Measurements from ENCODE around the gene VLDLR. TPM values are rescaled to one million over a fixed set of nuclear protein-coding genes. Genes with fewer than 3 reads are reported as not detected.

VLDLR gene
- total and polyA plus RNA-seq, 12 donors, result 17.9 to 153 (median 137) TPM

DNA sequence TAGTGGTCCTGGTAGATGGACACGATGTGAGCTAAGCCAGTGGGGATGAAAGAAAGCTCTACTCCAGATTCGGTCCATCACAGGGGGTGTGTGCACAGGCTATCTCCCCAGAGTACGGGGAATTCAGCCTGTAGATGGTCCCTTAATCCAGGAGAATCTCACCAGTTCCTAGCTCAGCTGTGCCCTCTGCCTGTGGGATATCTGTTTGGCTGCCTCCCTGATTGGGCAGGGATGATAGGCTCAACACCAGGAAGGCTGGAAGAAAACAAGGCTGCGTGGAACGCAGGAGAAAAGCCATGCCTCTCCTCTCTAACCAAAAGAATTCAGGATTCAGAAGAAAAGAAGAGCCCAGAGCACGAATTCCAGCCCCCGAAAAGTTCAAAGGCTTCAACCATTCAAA is 40.9 kb downstream of the VLDLR start:
- no peaks in the 10 kb centered on the region for H3K36me3 ChIP-seq
- peaks cover 6 to 43% (median 35%) of the 10 kb centered on the region in 9 donors for H3K4me1 ChIP-seq
- H3K4me3 ChIP-seq, result no peak overlapping the region
- TF ChIP-seq, protein P1, sequence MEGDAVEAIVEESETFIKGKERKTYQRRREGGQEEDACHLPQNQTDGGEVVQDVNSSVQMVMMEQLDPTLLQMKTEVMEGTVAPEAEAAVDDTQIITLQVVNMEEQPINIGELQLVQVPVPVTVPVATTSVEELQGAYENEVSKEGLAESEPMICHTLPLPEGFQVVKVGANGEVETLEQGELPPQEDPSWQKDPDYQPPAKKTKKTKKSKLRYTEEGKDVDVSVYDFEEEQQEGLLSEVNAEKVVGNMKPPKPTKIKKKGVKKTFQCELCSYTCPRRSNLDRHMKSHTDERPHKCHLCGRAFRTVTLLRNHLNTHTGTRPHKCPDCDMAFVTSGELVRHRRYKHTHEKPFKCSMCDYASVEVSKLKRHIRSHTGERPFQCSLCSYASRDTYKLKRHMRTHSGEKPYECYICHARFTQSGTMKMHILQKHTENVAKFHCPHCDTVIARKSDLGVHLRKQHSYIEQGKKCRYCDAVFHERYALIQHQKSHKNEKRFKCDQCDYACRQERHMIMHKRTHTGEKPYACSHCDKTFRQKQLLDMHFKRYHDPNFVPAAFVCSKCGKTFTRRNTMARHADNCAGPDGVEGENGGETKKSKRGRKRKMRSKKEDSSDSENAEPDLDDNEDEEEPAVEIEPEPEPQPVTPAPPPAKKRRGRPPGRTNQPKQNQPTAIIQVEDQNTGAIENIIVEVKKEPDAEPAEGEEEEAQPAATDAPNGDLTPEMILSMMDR (IDR thresholded peaks at IDR 0.05), result peak in 3 of 9 donors; percentile 10 to 23 (median 17)
- no peak for DNase-seq
- peak overlapping the region in 9 of 10 donors; percentile 56 to 88 (median 73) for H3K27ac ChIP-seq
- intact Hi-C loops (cut with DNase I), result loop anchor here in 4 of 10 donors (5.0 to 10.0 kb wide), 4 partner anchors 40 to 155 kb away; partner anchors contain the start of gene VLDLR (in 1 of the 4)
- no peaks in the 10 kb centered on the region for H3K9me3 ChIP-seq
- no peaks in the 10 kb centered on the region for H3K27me3 ChIP-seq
- peak in 3 of 8 donors; percentile 27 to 38 (median 38) for ATAC-seq
- 82 to 86% methylated on average over 7 of the region's 7 CpGs for WGBS, 2 donors

DNA sequence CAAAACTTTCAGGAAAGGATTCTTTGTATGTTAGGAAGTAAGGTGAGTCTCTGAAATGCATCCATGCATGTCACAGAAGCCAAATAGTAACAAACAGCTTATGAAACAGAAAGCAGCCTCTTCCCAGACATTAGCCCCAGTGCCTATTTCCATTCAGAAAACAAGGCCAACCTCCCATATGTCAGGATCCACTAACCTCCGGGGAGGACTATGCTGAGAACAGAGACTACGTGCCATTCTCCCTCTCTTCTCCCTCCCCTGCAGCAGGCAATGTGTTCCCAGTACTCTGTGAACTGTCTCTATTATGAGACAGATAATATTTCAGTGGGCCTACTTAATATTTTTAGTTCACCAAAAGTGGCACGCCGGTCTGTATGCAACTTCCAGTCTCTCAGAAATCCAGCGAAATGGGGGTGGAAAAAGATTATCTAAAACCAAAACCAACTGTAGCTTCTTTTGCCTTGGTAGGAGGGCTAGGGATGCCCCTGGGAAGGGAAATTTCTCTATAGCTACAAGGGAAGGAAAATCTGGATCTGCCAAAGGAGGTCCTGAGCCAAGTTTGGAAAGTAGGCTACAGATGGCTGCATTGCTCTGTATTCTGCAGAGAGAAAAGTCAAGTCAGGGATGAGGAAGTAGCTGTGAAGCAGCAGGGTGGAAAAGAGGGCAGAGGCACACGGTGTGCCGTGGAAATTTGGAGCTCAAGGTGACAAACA is 42.0 kb downstream of the VLDLR start:
- ATAC-seq, result peak; percentile 72 to 96 (median 86)
- H3K36me3 ChIP-seq, result no peaks in the 10 kb centered on the region
- intact Hi-C loops (cut with DNase I), result loop anchor here in 4 of 10 donors (5.0 to 10.0 kb wide), 4 partner anchors 41 to 154 kb away; partner anchors contain the start of gene VLDLR (in 1 of the 4)
- H3K27me3 ChIP-seq, result no peaks in the 10 kb centered on the region
- peak overlapping the region in 2 of 10 donors; percentile 0 to 18 for H3K4me3 ChIP-seq
- DNase-seq, result peak in 1 of 2 donors; percentile 13
- H3K9me3 ChIP-seq, result no peaks in the 10 kb centered on the region
- peak overlapping the region; percentile 56 to 88 (median 72) for H3K27ac ChIP-seq
- TF ChIP-seq, protein P1 (IDR thresholded peaks at IDR 0.05), result no peak
- 20 to 37% methylated on average over 7 of the region's 7 CpGs for WGBS, 2 donors
- H3K4me1 ChIP-seq, result peaks cover 6 to 42% (median 34%) of the 10 kb centered on the region in 9 donors

DNA sequence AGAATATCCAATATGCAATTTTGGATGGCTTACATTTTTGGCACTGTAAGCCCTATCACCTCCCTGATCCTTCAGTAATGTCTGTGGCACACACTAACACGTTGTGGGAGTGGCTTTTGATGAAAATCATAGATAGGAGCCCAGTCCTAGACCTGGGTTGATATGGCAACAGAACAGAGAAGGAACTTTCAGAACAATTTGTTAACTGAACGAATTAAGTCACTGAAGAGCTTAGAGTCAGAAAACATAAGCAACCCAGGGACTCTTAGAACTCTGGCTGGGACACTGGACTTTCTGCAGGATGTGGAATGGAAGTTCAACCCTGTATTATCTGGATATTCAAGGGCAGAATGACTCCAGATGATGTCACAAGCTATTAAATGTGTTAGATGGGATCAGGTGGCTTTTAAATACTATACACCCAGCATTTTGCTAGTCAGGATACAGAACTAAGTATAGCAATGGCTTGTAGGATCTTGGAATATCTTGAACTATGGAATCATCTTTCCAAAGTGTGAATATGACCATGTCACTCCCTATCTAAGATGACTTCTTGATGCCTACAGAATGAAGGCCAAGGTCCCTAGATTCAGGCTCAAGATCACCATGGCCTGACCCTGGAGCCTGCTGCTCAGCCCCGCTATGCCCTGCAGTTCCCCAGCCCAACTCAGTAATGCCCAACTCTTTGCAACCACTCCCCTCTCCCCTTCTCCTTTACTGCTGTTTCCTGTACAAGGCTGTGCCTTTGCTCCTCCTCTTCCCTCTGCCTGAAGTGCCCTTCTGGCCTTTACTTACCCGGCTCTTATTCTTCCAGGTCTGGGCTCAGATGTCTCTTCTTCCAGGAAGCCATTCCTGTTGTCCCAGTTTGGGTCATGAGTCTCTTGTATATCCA is 42.8 kb downstream of the VLDLR start:
- no peak overlapping the region for H3K4me3 ChIP-seq
- DNase-seq (no peak), ATAC-seq (peak in 7 of 8 donors; percentile 6 to 71 (median 30))
- no peaks in the 10 kb centered on the region for H3K36me3 ChIP-seq
- TF ChIP-seq, protein P1 (IDR thresholded peaks at IDR 0.05), result no peak
- WGBS, 2 donors, result 60 to 68% methylated on average over 4 of the region's 4 CpGs
- H3K27me3 ChIP-seq, result no peaks in the 10 kb centered on the region
- H3K9me3 ChIP-seq, result no peaks in the 10 kb centered on the region
- peaks cover 6 to 42% (median 34%) of the 10 kb centered on the region in 9 donors for H3K4me1 ChIP-seq
- peak overlapping the region; percentile 56 to 88 (median 72) for H3K27ac ChIP-seq
- intact Hi-C loops (cut with DNase I), result loop anchor here in 4 of 10 donors (5.0 to 10.0 kb wide), 4 partner anchors 42 to 153 kb away; partner anchors contain the start of gene VLDLR (in 1 of the 4)

DNA sequence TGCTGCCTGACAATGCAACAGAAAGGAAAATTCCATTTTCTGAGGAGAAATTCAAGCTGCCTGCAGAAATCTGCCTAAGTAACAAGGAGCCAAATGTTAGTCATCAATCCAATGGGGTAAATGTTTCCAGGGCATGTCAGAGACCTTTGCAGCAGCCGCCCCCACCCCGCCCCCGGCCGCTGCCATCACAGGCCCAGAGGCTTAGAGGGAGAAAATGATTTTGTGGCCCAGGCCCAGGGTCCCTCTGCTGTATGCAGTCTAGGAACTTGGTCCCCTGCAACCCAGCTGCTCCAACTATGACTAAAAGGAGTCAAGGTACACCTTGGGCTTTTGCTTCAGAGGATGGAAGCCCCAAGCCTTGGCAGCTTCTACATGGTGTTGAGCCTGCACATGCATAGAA is 45.0 kb downstream of the VLDLR start:
- Histone ChIP-seq H3K9me3 (no peaks in the 10 kb centered on the region), H3K4me1 (peaks cover 6 to 33% (median 31%) of the 10 kb centered on the region in 9 donors), H3K27me3 (no peaks in the 10 kb centered on the region), H3K36me3 (no peaks in the 10 kb centered on the region), H3K27ac (no peak overlapping the region), H3K4me3 (no peak overlapping the region)
- intact Hi-C loops (cut with DNase I), result loop anchor here in 1 of 10 donors (10.0 kb wide), 1 partner anchor 58 kb away; no protein-coding TSS in a partner anchor
- TF ChIP-seq, protein P1 (IDR thresholded peaks at IDR 0.05), result no peak
- 96 to 97% methylated on average over 4 of the region's 4 CpGs for WGBS, 2 donors
- ATAC-seq (no peak), DNase-seq (no peak)
